Astrocyte of the spinal cord (primary cell): Measurements from ENCODE around the gene SETD2.

Source experiments
- DNase-seq: peaks from one replicate; pipeline ENCODE4 v3.0.0; 2011; ENCODE audit warnings: low read depth, low spot score
- H3K4me3 ChIP-seq: 2 replicates; pipeline ENCODE4 v1.5.1; 2011; ENCODE audit warnings: low read depth, mild to moderate bottlenecking, low read length, moderate library complexity
- CTCF ChIP-seq: IDR thresholded peaks from 2 replicates; pipeline ENCODE4 v1.5.1; 2012; ENCODE audit warnings: low read depth, mild to moderate bottlenecking, low read length, inconsistent platforms
- in situ Hi-C: cut with HindIII; loops from 2 replicates; pipeline ENCODE4 v1.10.0; 2017; ENCODE audit warnings: low sequenced_read_pairs

SETD2 gene

GRCh38 chr3:46990573-46991374 lies 173.1 kb downstream of the SETD2 start:
- in situ Hi-C loops = no loop called here
- DNase-seq = no peak
- TF ChIP-seq CTCF = no peak
- no peak overlapping the region for H3K4me3 ChIP-seq

- H3K4me3 ChIP-seq = no peak overlapping the region
- TF ChIP-seq CTCF = no peak
- in situ Hi-C loops = no loop called here
- no peak for DNase-seq
Observed at GRCh38 chr3:46989146-46989810, 174.6 kb downstream of the SETD2 start.

GRCh38 chr3:46988616-46989015 lies 175.3 kb downstream of the SETD2 start:
- TF ChIP-seq CTCF = no peak
- in situ Hi-C loops = no loop called here
- DNase-seq = no peak
- H3K4me3 ChIP-seq = no peak overlapping the region

- in situ Hi-C loops = no loop called here
- DNase-seq = no peak
- TF ChIP-seq CTCF = no peak
- H3K4me3 ChIP-seq = no peak overlapping the region
Observed at GRCh38 chr3:46987743-46988401, 176.0 kb downstream of the SETD2 start.

GRCh38 chr3:46987319-46987742 lies 176.6 kb downstream of the SETD2 start:
- in situ Hi-C loops = no loop called here
- H3K4me3 ChIP-seq = no peak overlapping the region
- no peak for DNase-seq
- TF ChIP-seq CTCF = no peak

GRCh38 chr3:46986782-46987310 lies 177.1 kb downstream of the SETD2 start:
- no peak for DNase-seq
- H3K4me3 ChIP-seq = no peak overlapping the region
- no peak for TF ChIP-seq CTCF
- in situ Hi-C loops = no loop called here
